HG03066 (cell line): ENCODE measurements around the gene TMEM151B.
"Not testable (repeated sequence)": the region's sequence is repeated elsewhere in the genome, so short reads cannot be mapped to it uniquely, and the experiment has no call there.

Experiments used
- ATAC-seq: cut with Tn5 transposase; IDR thresholded peaks from one replicate; pipeline ENCODE4 v1.9.1; 2021; ENCODE audit warnings: low read depth; ENCODE audit not compliant: unreplicated experiment

TMEM151B gene

GRCh38 chr6:44301106-44301505, 30.9 kb downstream of the TMEM151B start:
- ATAC-seq: no peak

GRCh38 chr6:44301782-44302564, 31.7 kb downstream of the TMEM151B start:
- no peak for ATAC-seq

GRCh38 chr6:44302856-44303255, 32.6 kb downstream of the TMEM151B start:
- no peak for ATAC-seq

- no peak for ATAC-seq
Observed at GRCh38 chr6:44303842-44304241, 33.6 kb downstream of the TMEM151B start.

GRCh38 chr6:44304282-44305199, 34.3 kb downstream of the TMEM151B start:
- no peak for ATAC-seq

GRCh38 chr6:44305200-44305725, 35.0 kb downstream of the TMEM151B start:
- ATAC-seq: no peak

GRCh38 chr6:44306710-44307109, 36.5 kb downstream of the TMEM151B start:
- ATAC-seq: no peak

GRCh38 chr6:44307217-44307616, 37.0 kb downstream of the TMEM151B start:
- no peak for ATAC-seq

GRCh38 chr6:44309092-44309491, 38.8 kb downstream of the TMEM151B start:
- ATAC-seq: no peak

GRCh38 chr6:44309631-44310030, 39.4 kb downstream of the TMEM151B start:
- no peak for ATAC-seq

GRCh38 chr6:44310241-44310640, 40.0 kb downstream of the TMEM151B start:
- no peak for ATAC-seq

- ATAC-seq: no peak
Observed at GRCh38 chr6:44311304-44311703, 41.1 kb downstream of the TMEM151B start.

- ATAC-seq: no peak
Observed at GRCh38 chr6:44311767-44312166, 41.5 kb downstream of the TMEM151B start.

GRCh38 chr6:44312901-44313788, 42.9 kb downstream of the TMEM151B start, which contains the start of gene AARS2:
Gene AARS2 (minus strand): TSS chr6:44313347. CDS start chr6:44313323, 24 bp downstream.
- peak; percentile 94 for ATAC-seq

- not testable (repeated sequence) for ATAC-seq
Observed at GRCh38 chr6:44314657-44315056, 44.4 kb downstream of the TMEM151B start.

GRCh38 chr6:44315516-44315915, 45.3 kb downstream of the TMEM151B start:
- no peak for ATAC-seq

GRCh38 chr6:44315951-44316350, 45.7 kb downstream of the TMEM151B start:
- ATAC-seq: no peak

GRCh38 chr6:44316481-44316880, 46.2 kb downstream of the TMEM151B start:
- no peak for ATAC-seq

GRCh38 chr6:44317136-44317631, 46.9 kb downstream of the TMEM151B start:
- ATAC-seq: not testable (repeated sequence)

- no peak for ATAC-seq
Observed at GRCh38 chr6:44321210-44321609, 51.0 kb downstream of the TMEM151B start.
